GM06990 (cell line): Measurements from ENCODE around the gene IMPDH1.
A peak's percentile ranks its signal among the peaks of the same experiment; 100 is the strongest.

Source experiments
- DNase-seq: peaks from one replicate; pipeline ENCODE4 v3.0.0-alpha.2; 2011; ENCODE audit not compliant: insufficient read length; ENCODE audit errors: extremely low read depth
- H3K27me3 ChIP-seq: replicated peaks from 2 replicates; pipeline ENCODE4 v1.6.0; 2011; ENCODE audit warnings: low read length; ENCODE audit not compliant: control insufficient read depth, insufficient read depth
- H3K36me3 ChIP-seq: 2 replicates; pipeline ENCODE4 v1.5.1; 2011; ENCODE audit warnings: low read length; ENCODE audit not compliant: control insufficient read depth, insufficient read depth
- H3K4me3 ChIP-seq: replicated peaks from 2 replicates; pipeline ENCODE4 v1.5.1; 2011; ENCODE audit warnings: low read depth, mild to moderate bottlenecking, control low read depth, low read length
- TF ChIP-seq, protein P1 (sequence below): IDR thresholded peaks from 2 replicates; pipeline ENCODE4 v1.5.1; 2011; ENCODE audit warnings: low read length, control low read depth, mild to moderate bottlenecking, inconsistent platforms; ENCODE audit not compliant: insufficient read depth, poor library complexity, severe bottlenecking

The IMPDH1 gene

GRCh38 chr7:128361411-128362379 is 48.1 kb downstream of the IMPDH1 start, which contains the start of gene PRRT4:
Gene PRRT4 (minus strand): TSS chr7:128361690.
- peak within 1 kb of the TSS; percentile 46 for H3K4me3 ChIP-seq
- H3K27me3 ChIP-seq = no peaks in the 10 kb centered on the region; the same call in 1 of the 2 replicates
- no peak for DNase-seq
- H3K36me3 ChIP-seq = no peaks in the 10 kb centered on the region
- TF ChIP-seq, protein P1, sequence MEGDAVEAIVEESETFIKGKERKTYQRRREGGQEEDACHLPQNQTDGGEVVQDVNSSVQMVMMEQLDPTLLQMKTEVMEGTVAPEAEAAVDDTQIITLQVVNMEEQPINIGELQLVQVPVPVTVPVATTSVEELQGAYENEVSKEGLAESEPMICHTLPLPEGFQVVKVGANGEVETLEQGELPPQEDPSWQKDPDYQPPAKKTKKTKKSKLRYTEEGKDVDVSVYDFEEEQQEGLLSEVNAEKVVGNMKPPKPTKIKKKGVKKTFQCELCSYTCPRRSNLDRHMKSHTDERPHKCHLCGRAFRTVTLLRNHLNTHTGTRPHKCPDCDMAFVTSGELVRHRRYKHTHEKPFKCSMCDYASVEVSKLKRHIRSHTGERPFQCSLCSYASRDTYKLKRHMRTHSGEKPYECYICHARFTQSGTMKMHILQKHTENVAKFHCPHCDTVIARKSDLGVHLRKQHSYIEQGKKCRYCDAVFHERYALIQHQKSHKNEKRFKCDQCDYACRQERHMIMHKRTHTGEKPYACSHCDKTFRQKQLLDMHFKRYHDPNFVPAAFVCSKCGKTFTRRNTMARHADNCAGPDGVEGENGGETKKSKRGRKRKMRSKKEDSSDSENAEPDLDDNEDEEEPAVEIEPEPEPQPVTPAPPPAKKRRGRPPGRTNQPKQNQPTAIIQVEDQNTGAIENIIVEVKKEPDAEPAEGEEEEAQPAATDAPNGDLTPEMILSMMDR = no peak

DNA sequence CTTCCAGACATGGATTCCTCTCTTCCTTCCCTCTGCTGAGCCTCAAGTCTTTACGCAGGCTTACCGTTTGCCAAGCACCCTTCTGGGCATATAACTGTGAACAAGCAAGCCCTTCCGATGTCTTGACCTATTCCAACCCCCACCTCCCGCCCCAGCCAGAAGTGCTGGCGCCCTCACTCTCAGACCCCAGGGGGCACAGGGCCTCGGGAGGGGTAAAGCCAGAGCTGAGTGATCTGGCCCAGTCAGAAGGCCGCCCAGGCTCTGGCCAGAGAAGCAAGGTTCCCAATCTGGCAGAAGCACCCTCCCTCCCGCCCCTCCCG is 49.5 kb downstream of the IMPDH1 start:
- TF ChIP-seq, protein P1 = no peak
- no peaks in the 10 kb centered on the region; the same call in 1 of the 2 replicates for H3K27me3 ChIP-seq
- no peak overlapping the region for H3K4me3 ChIP-seq
- DNase-seq = no peak
- H3K36me3 ChIP-seq = no peaks in the 10 kb centered on the region

DNA sequence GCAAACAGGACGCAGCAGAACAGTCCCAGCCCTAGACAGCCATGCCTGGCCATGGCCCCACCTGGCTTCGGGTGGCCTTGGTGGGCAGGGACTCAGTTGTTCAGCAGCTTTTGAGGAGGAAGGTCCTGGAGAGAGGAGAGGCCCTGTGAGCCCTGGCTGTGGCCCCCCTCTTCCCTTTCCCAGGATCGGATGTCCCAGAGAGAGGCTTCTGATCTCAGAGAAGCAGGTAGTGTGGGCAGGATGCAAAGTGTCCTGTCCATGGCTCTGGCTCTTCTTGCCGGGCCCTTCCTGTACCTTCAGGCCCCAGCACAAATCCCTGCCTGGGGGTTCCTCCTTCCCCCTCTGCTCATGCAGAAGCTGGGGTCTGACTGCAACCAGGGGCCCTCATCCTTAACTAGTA is 49.8 kb downstream of the IMPDH1 start:
- TF ChIP-seq, protein P1 = no peak
- no peak for DNase-seq
- H3K4me3 ChIP-seq = no peak overlapping the region
- H3K27me3 ChIP-seq = no peaks in the 10 kb centered on the region; the same call in 1 of the 2 replicates
- no peaks in the 10 kb centered on the region for H3K36me3 ChIP-seq

DNA sequence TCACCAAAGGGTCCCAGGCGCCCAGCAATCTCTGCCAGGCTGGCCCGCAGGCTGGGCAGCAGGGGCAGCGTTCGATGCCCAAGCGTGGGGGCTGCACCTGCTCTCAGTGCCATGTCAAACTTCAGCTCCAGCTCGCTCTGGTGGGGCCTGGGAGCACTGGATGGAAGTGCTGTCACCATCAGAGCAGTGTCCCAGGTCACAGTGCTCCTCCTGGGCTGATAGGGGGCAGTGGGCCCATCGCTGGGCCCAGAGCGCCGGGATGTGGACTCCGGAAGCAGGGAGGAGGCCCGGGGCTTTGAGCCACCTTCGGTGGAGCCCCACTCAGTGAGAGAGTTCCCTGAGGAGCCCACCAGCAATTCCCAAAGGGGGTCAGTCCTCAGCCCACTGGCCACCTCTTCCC is 50.4 kb downstream of the IMPDH1 start:
- H3K27me3 ChIP-seq = no peaks in the 10 kb centered on the region; the same call in 1 of the 2 replicates
- no peaks in the 10 kb centered on the region for H3K36me3 ChIP-seq
- TF ChIP-seq, protein P1 = no peak
- DNase-seq = no peak
- no peak overlapping the region for H3K4me3 ChIP-seq

GRCh38 chr7:128358233-128358632 is 51.5 kb downstream of the IMPDH1 start:
- Histone ChIP-seq H3K27me3 (no peaks in the 10 kb centered on the region; the same call in 1 of the 2 replicates), H3K4me3 (no peak overlapping the region), H3K36me3 (no peaks in the 10 kb centered on the region)
- no peak for DNase-seq
- TF ChIP-seq, protein P1 = no peak
